Large intestine (tissue), 3 donors: ENCODE data around the gene WDFY2. TPM values are rescaled to one million over a fixed set of nuclear protein-coding genes. Genes with fewer than 3 reads are reported as not detected.
A peak's percentile ranks its signal among the peaks of the same experiment; 100 is the strongest.

ENCODE experiments used
- DNase-seq, 2 donors: peaks; one replicate each; pipeline versions ENCODE4 v3.0.0 to v3.0.0-alpha.2; 2013
- H3K27ac ChIP-seq: one replicate; pipeline ENCODE4 v1.5.1; 2013; ENCODE audit warnings: low read length
- H3K27me3 ChIP-seq: 2 replicates; pipeline ENCODE4 v1.6.1; 2013; ENCODE audit warnings: low read length; ENCODE audit not compliant: control insufficient read depth, insufficient read depth
- H3K36me3 ChIP-seq: 2 replicates; pipeline ENCODE4 v1.6.1; 2013; ENCODE audit warnings: low read length; ENCODE audit not compliant: control insufficient read depth, insufficient read depth
- H3K4me1 ChIP-seq: one replicate; pipeline ENCODE4 v1.6.1; 2013; ENCODE audit warnings: low read length; ENCODE audit not compliant: control insufficient read depth, insufficient read depth
- H3K4me3 ChIP-seq: one replicate; pipeline ENCODE4 v1.5.1; 2013; ENCODE audit warnings: low read length
- H3K9me3 ChIP-seq: one replicate; pipeline ENCODE4 v1.6.1; 2013; ENCODE audit warnings: mild to moderate bottlenecking, low read depth, low read length, moderate library complexity; ENCODE audit not compliant: control insufficient read depth
- WGBS: methylation state at CpG from one replicate; pipeline ENCODE4 v1.1.5; 2013; ENCODE audit warnings: low lambda C conversion rate; ENCODE audit not compliant: insufficient coverage; 5-methylcytosine and 5-hydroxymethylcytosine counted together
- polyA plus RNA-seq: library from polyadenylated mRNA; unstranded; fragments of 120-200 nt; gene quantifications from one replicate; pipeline ENCODE4 v1.2.1, GENCODE V29; 2013

WDFY2 gene
- polyA plus RNA-seq, 1 donor: 7.2 TPM

GRCh38 chr13:51768976-51769375 lies 184.7 kb downstream of the WDFY2 start:
- H3K27me3 ChIP-seq: no peaks in the 10 kb centered on the region
- peaks cover 15% of the 10 kb centered on the region for H3K4me1 ChIP-seq
- H3K4me3 ChIP-seq: no peak overlapping the region
- no peak for DNase-seq
- H3K9me3 ChIP-seq: no peaks in the 10 kb centered on the region
- peaks cover 20% of the 10 kb centered on the region for H3K36me3 ChIP-seq
- WGBS: no CpG with 5 or more reads among the region's 19 CpGs
- H3K27ac ChIP-seq: no peak overlapping the region

- no peak overlapping the region for H3K27ac ChIP-seq
- H3K27me3 ChIP-seq: no peaks in the 10 kb centered on the region
- H3K36me3 ChIP-seq: peaks cover 20% of the 10 kb centered on the region
- no peak for DNase-seq
- no peaks in the 10 kb centered on the region for H3K9me3 ChIP-seq
- WGBS: no CpG with 5 or more reads among the region's 11 CpGs
- H3K4me3 ChIP-seq: no peak overlapping the region
- H3K4me1 ChIP-seq: peaks cover 10% of the 10 kb centered on the region
Observed at GRCh38 chr13:51769455-51770127, 185.3 kb downstream of the WDFY2 start.

- H3K4me3 ChIP-seq: no peak overlapping the region
- H3K27me3 ChIP-seq: no peaks in the 10 kb centered on the region
- H3K9me3 ChIP-seq: no peaks in the 10 kb centered on the region
- no peak overlapping the region for H3K27ac ChIP-seq
- WGBS: no CpG with 5 or more reads among the region's 6 CpGs
- peak in 1 of 2 donors; percentile 62 for DNase-seq
- H3K4me1 ChIP-seq: peaks cover 4% of the 10 kb centered on the region
- peaks cover 20% of the 10 kb centered on the region for H3K36me3 ChIP-seq
Observed at GRCh38 chr13:51770160-51770559, 185.9 kb downstream of the WDFY2 start.

- Histone ChIP-seq H3K9me3 (no peaks in the 10 kb centered on the region), H3K4me3 (no peak overlapping the region), H3K27me3 (no peaks in the 10 kb centered on the region), H3K27ac (no peak overlapping the region), H3K36me3 (peaks cover 20% of the 10 kb centered on the region), H3K4me1 (no peaks in the 10 kb centered on the region)
- peak in 1 of 2 donors; percentile 25 for DNase-seq
- no CpG with 5 or more reads among the region's 11 CpGs for WGBS
Observed at GRCh38 chr13:51770681-51771417, 186.6 kb downstream of the WDFY2 start.

GRCh38 chr13:51771418-51772104 lies 187.3 kb downstream of the WDFY2 start:
- Histone ChIP-seq H3K36me3 (peaks cover 20% of the 10 kb centered on the region), H3K4me3 (no peak overlapping the region), H3K4me1 (no peaks in the 10 kb centered on the region), H3K9me3 (no peaks in the 10 kb centered on the region), H3K27me3 (no peaks in the 10 kb centered on the region), H3K27ac (no peak overlapping the region)
- WGBS: 100% methylated on average over 1 of the region's 17 CpGs
- DNase-seq: no peak

- no CpG with 5 or more reads among the region's 9 CpGs for WGBS
- DNase-seq: no peak
- Histone ChIP-seq H3K27ac (no peak overlapping the region), H3K4me1 (no peaks in the 10 kb centered on the region), H3K4me3 (no peak overlapping the region), H3K27me3 (no peaks in the 10 kb centered on the region), H3K36me3 (peaks cover 15% of the 10 kb centered on the region), H3K9me3 (no peaks in the 10 kb centered on the region)
Observed at GRCh38 chr13:51772105-51772455, 187.8 kb downstream of the WDFY2 start.

GRCh38 chr13:51772781-51773180 lies 188.5 kb downstream of the WDFY2 start:
- Histone ChIP-seq H3K9me3 (no peaks in the 10 kb centered on the region), H3K4me1 (no peaks in the 10 kb centered on the region), H3K27me3 (no peaks in the 10 kb centered on the region), H3K27ac (no peak overlapping the region), H3K36me3 (peaks cover 13% of the 10 kb centered on the region), H3K4me3 (no peak overlapping the region)
- DNase-seq: no peak
- WGBS: no CpG with 5 or more reads among the region's 6 CpGs

- Histone ChIP-seq H3K27ac (no peak overlapping the region), H3K36me3 (peaks cover 7% of the 10 kb centered on the region), H3K27me3 (no peaks in the 10 kb centered on the region), H3K4me1 (no peaks in the 10 kb centered on the region), H3K4me3 (no peak overlapping the region), H3K9me3 (no peaks in the 10 kb centered on the region)
- no peak for DNase-seq
- WGBS: no CpG with 5 or more reads among the region's 11 CpGs
Observed at GRCh38 chr13:51773515-51773914, 189.3 kb downstream of the WDFY2 start.

- no peaks in the 10 kb centered on the region for H3K9me3 ChIP-seq
- H3K36me3 ChIP-seq: peaks cover 4% of the 10 kb centered on the region
- WGBS: no CpG with 5 or more reads among the region's 7 CpGs
- DNase-seq: no peak
- H3K27me3 ChIP-seq: no peaks in the 10 kb centered on the region
- no peak overlapping the region for H3K27ac ChIP-seq
- H3K4me1 ChIP-seq: no peaks in the 10 kb centered on the region
- H3K4me3 ChIP-seq: no peak overlapping the region
Observed at GRCh38 chr13:51776179-51776578, 191.9 kb downstream of the WDFY2 start.

GRCh38 chr13:51777921-51778320 lies 193.7 kb downstream of the WDFY2 start:
- Histone ChIP-seq H3K9me3 (no peaks in the 10 kb centered on the region), H3K4me3 (no peak overlapping the region), H3K4me1 (no peaks in the 10 kb centered on the region), H3K27me3 (no peaks in the 10 kb centered on the region), H3K36me3 (no peaks in the 10 kb centered on the region), H3K27ac (no peak overlapping the region)
- 90% methylated on average over 2 of the region's 9 CpGs for WGBS
- no peak for DNase-seq
